Measurements from ENCODE around the gene PLCL1.

PLCL1 gene

GRCh38 chr2:198157314-198157713, 352.9 kb downstream of the PLCL1 start:
- no peak for DNase-seq (ENCODE audit: low read depth)
- H3K4me3 ChIP-seq (ENCODE audit: low read depth, low read length): no peak overlapping the region
- TF ChIP-seq POLR2A (IDR thresholded peaks at IDR 0.05; ENCODE audit: extremely low read depth, insufficient read length) (no peak), MYC (IDR thresholded peaks at IDR 0.05; ENCODE audit: low read depth, low read length) (no peak), CTCF (IDR thresholded peaks at IDR 0.05; ENCODE audit: low read depth, low read length) (no peak)
- TF ChIP-seq, protein P1, sequence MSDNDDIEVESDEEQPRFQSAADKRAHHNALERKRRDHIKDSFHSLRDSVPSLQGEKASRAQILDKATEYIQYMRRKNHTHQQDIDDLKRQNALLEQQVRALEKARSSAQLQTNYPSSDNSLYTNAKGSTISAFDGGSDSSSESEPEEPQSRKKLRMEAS (IDR thresholded peaks at IDR 0.05; ENCODE audit: low read depth, low read length): no peak

DNA sequence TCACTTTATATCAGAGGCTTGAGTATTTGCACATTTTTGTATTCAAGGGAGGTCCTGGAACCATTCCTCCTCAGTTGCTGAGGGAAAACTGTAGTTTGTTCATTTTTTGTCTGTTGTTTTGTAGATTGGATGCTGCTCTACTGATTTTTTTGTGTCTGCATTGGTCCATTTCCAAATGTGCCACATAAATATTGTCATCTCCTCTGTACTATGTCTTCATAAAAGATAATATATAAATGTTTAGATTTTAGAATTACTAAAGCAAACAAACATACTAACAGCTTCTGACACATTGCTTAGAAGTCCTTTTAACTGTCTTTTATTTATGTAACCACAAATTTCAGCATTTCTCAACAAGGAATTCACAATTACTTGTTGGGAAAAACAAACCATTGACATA, 356.8 kb downstream of the PLCL1 start:
- H3K4me3 ChIP-seq (ENCODE audit: low read depth, low read length): no peak overlapping the region
- TF ChIP-seq MYC (IDR thresholded peaks at IDR 0.05; ENCODE audit: low read depth, low read length): no peak
- TF ChIP-seq CTCF (IDR thresholded peaks at IDR 0.05; ENCODE audit: low read depth, low read length): no peak
- TF ChIP-seq, protein P1 (IDR thresholded peaks at IDR 0.05; ENCODE audit: low read depth, low read length): no peak
- TF ChIP-seq POLR2A (IDR thresholded peaks at IDR 0.05; ENCODE audit: extremely low read depth, insufficient read length): no peak
- DNase-seq (ENCODE audit: low read depth): no peak

DNA sequence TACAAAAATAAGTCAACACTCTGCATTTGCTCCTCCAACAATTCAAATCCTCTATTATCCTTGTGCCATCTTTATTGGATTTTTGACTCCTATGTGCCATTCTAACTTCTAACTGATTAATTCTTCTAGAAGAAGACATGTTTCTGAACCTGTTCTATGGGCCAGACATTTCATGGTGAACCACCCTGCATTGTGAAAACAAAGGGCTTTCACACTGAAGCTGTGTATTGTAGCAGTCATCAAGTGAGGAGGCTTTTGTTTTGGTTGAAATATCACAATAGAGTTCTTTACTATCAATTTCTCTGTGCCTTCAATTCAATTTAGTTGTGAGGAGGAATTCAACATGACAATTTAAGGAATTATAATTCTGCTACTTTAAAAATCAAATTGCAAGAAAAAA, 357.9 kb downstream of the PLCL1 start:
- DNase-seq (ENCODE audit: low read depth): no peak
- TF ChIP-seq CTCF (IDR thresholded peaks at IDR 0.05; ENCODE audit: low read depth, low read length): no peak
- TF ChIP-seq MYC (IDR thresholded peaks at IDR 0.05; ENCODE audit: low read depth, low read length): no peak
- no peak overlapping the region for H3K4me3 ChIP-seq (ENCODE audit: low read depth, low read length)

DNA sequence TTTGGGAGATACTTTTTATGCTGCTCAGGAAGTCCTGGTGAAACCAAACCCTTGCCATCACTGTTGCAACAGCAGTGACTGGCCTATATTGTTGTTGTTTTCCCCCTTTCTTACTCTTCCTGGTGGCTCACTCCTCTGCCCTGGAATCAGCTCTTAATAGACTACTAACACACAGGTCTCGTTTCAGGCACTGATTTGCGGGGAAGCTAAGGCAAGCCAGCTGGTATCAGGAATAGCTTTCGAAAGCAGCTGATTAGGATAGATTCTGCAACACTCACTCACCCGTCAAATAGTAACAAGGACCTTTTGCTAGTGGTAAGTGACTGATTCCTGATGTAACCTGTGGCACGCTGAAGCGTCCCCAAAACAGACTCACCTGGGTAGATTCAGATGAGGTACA, 360.4 kb downstream of the PLCL1 start:
- H3K4me3 ChIP-seq (ENCODE audit: low read depth, low read length): no peak overlapping the region
- TF ChIP-seq, protein P1 (IDR thresholded peaks at IDR 0.05; ENCODE audit: low read depth, low read length): no peak
- TF ChIP-seq POLR2A (IDR thresholded peaks at IDR 0.05; ENCODE audit: extremely low read depth, insufficient read length) (no peak), CTCF (IDR thresholded peaks at IDR 0.05; ENCODE audit: low read depth, low read length) (no peak), MYC (IDR thresholded peaks at IDR 0.05; ENCODE audit: low read depth, low read length) (no peak)
- DNase-seq (ENCODE audit: low read depth): no peak

DNA sequence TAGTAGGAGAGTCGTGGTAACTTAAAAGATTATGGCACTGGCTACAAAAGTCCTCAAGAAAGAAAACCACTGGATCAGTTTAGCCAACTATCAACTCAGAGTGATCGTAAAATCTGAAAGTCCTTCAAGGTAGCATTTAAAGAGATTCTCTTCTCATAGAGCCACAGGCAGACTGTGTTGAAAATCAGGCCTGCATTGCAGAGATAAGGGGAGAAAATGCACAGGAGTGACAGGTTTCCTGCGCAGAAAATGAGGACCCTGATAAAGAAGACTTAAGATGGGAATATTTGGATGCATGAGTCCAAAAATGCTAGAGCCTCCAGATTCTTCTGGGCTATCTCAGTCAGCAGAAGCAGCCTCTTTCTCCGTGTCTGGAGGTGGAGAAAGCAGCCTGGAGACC, 360.9 kb downstream of the PLCL1 start:
- DNase-seq (ENCODE audit: low read depth): no peak
- H3K4me3 ChIP-seq (ENCODE audit: low read depth, low read length): no peak overlapping the region
- TF ChIP-seq POLR2A (IDR thresholded peaks at IDR 0.05; ENCODE audit: extremely low read depth, insufficient read length) (no peak), CTCF (IDR thresholded peaks at IDR 0.05; ENCODE audit: low read depth, low read length) (no peak), MYC (IDR thresholded peaks at IDR 0.05; ENCODE audit: low read depth, low read length) (no peak)
- TF ChIP-seq, protein P1 (IDR thresholded peaks at IDR 0.05; ENCODE audit: low read depth, low read length): no peak

DNA sequence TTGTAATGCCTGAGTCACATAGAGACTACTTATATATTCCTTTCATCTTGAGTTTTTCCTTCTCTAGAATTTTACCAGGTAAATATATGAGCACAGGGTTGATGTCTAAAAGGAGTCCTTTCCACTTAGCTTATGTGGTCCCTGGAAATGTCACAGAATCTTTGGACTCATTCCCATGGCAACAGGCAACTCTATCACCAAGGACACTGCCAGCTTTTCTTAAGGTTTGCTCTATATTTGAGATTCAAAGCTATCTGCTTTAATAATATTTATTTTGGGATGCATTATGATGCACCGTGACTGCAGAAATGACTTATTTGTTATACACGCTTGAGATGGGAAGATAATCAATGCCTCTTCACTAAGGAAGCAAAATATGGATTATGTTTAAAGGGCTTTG, 363.0 kb downstream of the PLCL1 start:
- no peak overlapping the region for H3K4me3 ChIP-seq (ENCODE audit: low read depth, low read length)
- no peak for TF ChIP-seq POLR2A (IDR thresholded peaks at IDR 0.05; ENCODE audit: extremely low read depth, insufficient read length)
- DNase-seq (ENCODE audit: low read depth): no peak
